ENCODE results near the gene USP4.
"Not testable (repeated sequence)": the region's sequence is repeated elsewhere in the genome, so short reads cannot be mapped to it uniquely, and the experiment has no call there.

Gene USP4

DNA sequence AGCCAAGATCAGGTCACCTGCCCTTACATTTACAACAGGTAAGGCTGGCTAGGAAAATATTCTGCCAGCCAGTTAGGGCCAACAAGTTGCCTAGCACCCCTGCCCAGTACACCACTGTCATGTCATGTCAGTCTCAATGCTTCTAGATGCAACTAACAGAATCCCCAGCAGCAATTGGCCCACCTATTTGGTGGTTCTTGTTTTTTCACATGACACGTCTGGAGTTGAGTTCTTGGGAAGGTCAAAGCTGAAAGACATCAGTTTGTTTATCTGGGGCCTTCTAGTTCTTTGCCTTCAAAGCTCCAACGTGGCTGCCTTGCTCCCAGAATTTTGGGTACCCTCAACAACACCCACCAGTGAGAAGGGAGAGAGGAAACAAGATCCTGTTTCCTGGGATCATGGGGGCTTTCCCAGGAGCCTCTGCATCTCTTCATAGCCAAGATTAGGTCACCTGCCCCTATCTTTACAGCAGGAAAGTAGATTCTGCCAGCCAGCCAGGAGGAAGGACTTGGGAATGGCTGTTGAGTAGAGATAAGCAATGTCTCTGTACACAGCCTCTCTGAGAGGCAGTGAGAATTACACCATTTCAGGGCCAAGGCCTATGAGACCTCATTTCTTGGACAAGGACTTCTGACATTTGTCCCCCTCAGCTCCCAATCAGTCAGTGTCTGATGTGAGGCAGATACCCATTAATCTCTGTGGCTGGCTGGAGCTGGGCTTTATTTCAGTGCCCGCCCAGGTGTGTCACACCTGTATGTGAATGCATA is 9.7 kb upstream of the USP4 start:
- DNase-seq = no peak

DNA sequence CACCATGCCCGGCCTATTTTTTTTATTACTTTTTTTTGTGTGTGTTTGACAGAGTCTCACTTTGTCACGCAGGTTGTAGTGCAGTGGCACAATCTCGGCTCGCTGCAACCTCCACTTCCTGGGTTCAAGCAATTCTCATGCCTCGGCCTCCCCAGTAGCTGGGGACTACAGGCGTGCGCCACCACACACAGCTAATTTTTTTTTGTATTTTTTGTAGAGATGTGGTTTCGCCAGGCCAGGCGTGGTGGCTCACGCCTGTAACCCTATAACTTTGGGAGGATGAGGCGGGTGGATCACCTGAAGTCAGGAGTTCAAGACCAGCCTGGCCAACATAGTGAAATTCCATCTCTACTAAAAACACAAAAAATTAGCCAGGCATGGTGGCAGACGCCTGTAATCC is 8.5 kb upstream of the USP4 start:
- DNase-seq = not testable (repeated sequence)

GRCh38 chr3:49346797-49347251 is 7.0 kb upstream of the USP4 start:
- no peak for DNase-seq

DNA sequence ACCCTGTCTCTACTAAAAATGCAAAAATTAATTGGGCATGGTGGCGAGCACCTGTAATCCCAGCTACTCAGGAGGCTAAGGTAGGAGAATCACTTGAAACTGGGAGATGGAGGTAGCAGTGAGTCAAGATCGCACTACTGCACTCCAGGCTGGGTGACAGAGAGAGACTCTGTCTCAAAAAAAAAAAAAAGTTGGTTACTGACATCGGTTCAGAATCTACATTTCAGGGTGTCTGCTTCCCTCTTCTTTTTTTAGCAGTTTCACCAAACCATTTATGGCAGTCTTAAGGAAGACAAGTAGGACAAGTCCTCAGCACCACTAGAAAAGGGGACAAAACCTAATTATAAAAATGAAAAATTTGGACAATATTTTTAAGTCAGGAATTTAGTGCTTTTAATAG is 3.3 kb upstream of the USP4 start:
- no peak for DNase-seq

DNA sequence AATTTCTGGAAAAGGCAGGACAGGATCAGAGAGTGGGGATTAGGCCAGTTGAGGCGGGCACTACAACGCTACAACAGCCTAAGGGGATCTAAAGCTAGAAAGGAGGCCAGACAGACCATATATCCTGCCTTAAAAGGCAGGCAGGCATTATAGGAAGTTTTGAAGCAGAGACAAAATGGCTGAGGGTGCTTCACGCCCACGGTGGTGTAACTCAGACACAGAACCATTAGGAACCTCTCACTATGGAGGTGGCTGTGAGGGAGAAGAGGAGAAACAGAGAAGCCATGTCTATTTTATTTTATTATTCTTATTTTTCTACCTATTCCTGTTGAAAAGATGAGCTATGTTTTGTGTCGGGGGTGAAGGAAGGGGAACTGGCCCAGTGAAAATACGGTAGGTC is 2.1 kb upstream of the USP4 start:
- DNase-seq = no peak

DNA sequence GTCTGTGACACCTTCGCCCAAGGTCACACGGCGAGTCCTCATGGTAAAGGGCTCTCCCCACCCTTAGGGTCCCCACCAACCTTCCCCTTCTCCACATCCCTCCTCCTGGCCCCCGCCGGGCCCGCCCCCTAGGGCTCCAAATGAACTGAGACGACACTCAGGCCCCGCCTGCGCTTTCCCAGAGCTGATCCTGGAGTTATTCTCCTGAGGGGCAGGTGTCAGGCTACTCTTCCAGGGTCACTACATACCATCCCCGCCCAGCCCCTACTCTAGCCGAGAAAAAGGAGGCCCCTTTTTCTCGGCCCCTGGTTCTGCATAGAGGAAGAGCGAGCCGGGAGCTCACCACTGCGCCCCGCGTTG is 292 bp downstream of the USP4 start:
- DNase-seq = no peak

DNA sequence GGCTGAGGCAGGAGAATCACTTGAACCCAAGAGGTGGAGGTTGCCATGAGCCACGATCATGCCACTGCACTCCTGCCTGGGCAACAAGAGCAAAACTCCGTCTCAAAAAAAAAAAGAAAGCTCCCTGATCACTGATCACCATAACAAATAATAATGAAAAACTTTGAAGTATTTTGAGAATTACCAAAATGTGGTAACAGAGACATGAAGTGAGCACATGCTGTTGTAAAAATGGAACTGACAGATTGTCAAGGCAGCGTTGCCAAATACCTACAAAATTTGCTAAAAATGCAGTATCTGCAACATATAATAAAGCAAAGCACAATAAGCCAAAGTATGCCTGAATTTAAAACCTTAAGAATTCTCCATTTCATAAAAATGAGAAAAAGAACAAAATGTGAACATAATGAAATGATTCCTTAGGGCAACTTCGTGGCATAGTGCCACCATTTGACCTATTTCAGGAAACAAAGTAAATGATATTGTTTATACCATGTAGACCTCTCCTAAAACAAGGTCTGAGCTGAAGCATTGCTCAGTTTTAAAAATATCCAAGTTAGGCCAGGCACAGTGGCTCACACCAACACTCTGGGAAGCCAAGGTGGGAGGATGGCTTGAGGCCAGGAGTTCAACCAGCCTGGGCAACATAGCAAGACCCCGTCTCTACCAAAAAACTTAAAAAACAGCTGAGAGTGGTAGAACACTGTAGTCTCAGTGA is 5.8 kb downstream of the USP4 start:
- no peak for DNase-seq

DNA sequence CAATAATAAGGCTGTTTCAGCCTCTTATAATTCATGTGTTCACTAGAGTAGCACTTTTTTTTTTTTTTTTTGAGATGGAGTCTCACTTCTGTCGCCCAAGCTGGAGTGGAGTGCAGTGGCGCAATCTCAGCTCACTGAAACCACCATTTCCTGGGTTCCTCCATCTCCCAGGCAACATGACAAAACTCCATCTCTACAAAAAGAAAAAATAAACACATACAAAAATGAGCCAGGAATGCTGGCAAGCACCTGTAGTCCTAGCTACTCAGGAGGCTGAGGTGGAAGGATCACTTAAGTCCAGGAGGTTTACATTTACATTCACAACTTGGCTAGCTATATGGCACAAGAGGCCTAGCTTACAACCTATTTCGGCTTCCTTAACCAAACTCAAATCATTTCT is 6.8 kb downstream of the USP4 start:
- DNase-seq = no peak

DNA sequence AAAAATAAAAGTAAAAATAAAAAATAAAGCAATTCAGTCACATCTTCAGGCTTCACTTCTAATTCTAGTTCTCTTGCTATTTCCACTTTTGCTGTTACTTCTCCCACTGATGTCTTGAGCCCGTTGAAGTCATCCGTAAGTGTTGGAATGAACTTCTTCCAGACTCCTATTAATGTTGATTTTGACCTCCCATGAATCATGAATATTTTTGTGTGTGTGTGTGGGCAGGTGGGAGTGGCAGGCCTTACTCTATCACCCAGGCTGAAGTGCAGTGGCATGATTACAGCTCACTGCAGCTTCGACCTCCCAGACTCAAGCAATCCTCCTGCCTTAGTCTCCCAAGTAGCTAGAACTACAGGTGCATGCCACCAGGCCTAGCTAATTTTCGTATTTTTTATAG is 10.7 kb downstream of the USP4 start:
- no peak for DNase-seq

GRCh38 chr3:49328350-49328749 is 11.5 kb downstream of the USP4 start:
- not testable (repeated sequence) for DNase-seq

DNA sequence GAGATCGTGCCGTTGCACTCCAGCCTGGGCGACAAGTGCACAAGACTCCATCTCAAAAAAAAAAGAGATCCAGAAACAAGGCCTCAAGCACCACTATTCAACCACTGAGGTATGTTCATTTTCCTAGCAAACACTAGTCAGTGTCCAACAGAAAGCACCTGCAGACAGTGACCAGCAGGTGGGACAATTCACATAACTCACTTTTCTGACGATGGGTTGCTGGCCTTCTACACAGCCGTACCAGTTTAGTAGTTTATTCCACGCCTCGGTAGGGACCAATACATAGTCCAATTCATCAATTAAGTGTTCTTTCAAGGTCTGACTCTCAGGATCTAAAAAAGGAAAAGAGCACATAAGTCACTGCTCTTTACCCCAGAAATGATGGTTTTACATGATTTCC is 12.4 kb downstream of the USP4 start:
- no peak for DNase-seq

- no peak for DNase-seq
These were observed 15.1 kb downstream of the USP4 start for GRCh38 chr3:49324768-49325167.

GRCh38 chr3:49316696-49317457 is 23.0 kb downstream of the USP4 start:
- DNase-seq = no peak

DNA sequence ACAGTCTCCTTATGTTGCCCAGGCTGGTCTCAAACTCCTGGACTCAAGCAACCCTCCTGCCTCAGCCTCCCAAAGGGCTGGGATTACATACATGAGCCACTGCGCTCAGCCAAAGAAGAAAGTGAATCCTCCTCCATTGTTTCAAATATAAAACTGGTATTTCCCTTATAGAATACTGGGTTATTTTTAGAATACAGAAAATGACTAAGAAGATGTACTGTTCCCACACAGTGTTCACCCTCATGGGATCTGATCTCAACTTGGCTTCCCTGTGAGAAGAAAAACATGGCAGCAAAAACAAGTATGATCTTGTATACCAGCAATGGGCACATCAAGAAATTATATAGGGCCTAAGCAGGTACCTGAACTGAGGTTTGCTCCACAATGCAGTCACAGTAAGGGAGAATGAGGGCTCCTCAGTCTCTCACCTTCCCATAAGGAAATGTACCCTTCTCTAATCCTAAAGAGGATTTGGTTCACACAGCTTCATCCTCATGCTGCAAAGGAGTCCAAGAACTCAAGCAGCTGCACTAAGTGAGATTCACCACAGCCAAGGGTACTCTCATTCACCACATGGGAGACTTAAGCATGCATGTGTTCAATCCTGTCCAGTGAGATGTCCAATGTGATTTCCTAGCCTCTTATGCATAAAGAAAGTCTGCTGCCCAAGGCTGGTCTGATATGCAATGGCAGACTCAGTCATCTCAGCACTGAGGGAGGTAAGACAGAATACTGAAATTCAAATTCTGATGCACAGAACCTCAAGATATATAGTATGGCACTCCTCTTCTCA is 25.8 kb downstream of the USP4 start:
- DNase-seq = no peak

DNA sequence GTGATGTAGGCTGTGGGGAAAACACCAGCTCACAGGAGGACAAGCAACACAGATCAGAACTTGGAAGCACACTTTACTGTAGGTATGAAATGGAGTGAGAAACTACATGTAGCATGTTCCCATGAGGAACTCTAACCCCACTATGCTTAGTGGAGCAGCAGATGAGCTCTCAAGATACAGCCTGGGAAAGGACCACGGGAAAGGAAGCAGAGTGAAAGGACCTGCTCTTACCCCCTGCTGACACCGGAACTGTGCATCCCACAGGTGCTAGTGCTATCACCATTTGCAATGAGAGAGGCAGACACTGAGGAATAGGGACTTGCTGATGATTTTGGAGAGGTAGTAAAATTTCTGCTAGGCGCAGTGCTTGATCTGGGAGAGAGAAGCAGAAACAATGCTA is 28.6 kb downstream of the USP4 start:
- DNase-seq = no peak

DNA sequence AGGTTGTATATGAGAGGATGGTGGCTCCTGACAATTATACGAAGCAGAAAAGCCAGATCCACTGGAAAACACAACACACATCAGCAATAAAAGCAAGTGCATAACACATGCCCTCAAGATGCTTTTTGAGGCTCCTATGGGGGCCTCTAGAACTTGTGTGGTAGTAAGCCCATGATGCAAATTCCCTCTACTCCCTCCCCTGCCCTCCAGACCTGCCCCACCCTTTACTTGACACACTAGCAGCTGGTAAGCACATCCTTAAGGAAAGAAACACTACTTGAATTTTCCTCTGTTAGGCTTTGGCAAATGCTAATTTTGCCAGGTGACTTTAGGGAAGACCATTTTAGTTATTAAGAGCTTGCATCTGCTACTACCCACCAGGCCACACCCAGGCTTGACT is 29.2 kb downstream of the USP4 start:
- DNase-seq = no peak

- DNase-seq = no peak
These were observed 34.2 kb downstream of the USP4 start for GRCh38 chr3:49305608-49306007.

DNA sequence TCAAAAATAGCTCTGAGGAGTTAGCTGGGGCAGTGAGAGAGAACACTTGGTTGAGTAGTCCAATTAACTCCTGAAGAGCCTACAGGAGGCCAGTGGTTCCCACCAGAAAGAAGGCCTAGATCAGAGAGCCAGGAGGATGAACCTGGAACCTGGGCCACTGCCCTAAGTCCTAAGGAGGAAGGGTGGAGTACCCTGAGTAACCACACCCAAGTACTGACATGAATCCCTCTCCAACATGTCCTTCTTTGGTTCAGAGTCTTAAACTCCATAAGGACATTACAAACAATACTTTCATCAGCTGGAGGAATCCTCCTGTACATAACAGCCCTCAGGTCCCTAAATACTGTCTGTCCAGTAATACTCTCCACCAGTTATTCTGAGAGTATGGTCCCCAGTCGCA is 37.2 kb downstream of the USP4 start:
- DNase-seq = no peak

GRCh38 chr3:49300595-49300994 is 39.3 kb downstream of the USP4 start:
- DNase-seq = no peak

DNA sequence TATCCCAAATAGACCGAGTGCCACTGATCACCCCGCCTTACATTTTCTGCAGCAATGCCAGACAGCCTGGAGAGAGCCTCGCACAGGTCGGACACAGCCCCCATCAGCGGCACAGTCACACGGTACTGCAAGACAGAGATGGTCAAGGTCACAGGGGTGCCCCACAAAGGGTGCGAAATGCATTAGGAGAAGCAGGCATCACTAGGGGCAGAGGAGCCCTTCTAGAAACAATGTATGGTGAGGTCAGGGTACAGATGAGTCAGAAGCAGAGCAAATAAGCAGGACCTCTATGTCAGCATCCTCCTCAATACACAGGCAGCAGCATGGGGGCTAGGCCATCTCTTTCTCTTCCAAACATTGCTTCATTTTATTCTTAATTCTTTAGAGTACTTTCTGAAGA is 41.3 kb downstream of the USP4 start:
- DNase-seq = no peak

DNA sequence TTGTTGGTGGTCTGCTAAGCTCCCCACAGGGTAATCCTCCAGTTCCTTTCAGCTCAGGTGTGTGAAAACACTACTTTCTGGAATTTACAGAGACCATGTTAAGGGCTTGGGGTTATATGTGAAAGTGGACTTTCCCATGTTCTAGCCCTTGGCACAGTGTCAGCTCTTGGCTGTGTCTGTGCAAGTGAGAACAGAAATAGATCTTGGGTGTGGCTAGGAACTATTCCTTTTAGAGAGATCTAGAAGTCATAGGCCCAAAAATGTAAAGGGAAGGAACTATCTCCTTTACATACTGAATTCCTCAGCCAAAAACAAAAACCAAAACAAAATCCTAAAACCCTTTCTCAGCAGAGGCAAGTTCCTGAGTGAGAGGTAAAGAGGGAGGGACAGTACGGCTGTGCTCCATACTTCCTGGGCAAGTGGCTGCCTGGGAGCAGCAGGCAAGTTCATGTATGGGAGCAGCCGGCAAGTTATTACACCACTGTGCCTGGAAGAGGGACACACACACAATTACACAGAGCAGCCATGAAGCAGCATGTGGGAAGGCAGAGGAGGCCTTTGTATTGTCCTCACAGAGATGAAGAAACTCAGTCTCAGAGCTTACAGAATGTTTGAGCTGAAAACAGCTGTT is 43.0 kb downstream of the USP4 start:
- DNase-seq = no peak

DNA sequence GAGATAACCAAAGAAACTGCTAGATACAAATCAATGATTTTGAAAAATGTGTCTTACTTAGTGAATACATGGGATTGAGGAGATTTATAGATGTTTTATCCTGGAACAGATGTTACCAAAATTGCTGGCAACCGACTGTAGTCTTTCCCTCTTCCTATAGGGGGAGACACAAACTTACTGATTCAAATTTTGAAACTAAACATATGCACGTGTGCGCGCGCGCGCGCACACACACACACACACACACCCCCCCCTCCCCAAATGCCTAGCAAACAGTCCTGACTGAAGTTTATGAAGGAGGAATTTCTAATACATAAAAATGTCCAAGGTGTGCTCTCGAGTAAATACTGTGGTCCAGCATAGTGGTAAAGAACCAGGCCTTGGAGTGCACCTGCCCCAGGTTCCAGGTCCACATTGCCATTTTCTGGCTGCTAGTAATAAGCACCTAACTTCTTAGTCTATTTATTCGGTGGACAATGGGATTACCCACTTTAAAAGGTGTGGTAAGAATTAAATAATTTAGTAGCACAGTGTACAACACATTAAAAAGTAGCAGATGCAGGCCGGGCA is 44.3 kb downstream of the USP4 start:
- no peak for DNase-seq
